NCI-H2196 treated with DMSO at 0.1 percent for 48 hours (cell line): ENCODE results near the gene ISY1.
A peak's percentile ranks its signal among the peaks of the same experiment; 100 is the strongest.
"Not testable (repeated sequence)": the region's sequence is repeated elsewhere in the genome, so short reads cannot be mapped to it uniquely, and the experiment has no call there.

Source experiments
- DNase-seq: peaks from one replicate; lab custom pipeline; 2025; ENCODE audit not compliant: unreplicated experiment; lab: John Stamatoyannopoulos, UW

The ISY1 gene

GRCh38 chr3:129121016-129121791, 39.7 kb downstream of the ISY1 start:
- no peak for DNase-seq

GRCh38 chr3:129120254-129121004, 40.4 kb downstream of the ISY1 start:
- peak; percentile 23 for DNase-seq

- DNase-seq: no peak
These were observed 41.3 kb downstream of the ISY1 start for GRCh38 chr3:129119365-129120100.

GRCh38 chr3:129118745-129119144, 42.1 kb downstream of the ISY1 start:
- DNase-seq: no peak

GRCh38 chr3:129117134-129117533, 43.7 kb downstream of the ISY1 start:
- no peak for DNase-seq

DNA sequence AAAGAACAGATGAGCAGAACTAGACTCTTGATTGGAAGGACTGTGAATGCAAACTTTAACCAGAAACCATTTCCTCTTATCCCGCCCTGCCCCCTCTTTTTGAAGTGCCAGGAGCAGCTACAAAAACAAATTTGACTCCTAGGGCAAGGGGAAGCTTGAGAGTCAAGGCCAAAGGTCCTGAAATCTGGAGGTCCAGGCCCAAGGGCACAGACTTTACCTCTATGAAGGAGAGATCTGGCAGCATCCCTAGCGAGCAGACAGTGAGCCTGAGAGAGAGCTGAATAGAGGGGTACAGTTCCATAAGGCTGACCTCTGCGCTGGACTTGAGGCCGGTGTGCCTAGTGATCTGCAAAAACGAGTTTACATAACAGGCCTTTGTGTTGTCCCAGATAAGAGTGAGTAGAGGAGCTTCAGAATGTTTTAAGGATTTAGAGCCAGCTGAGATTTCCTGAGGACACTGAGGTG, 44.3 kb downstream of the ISY1 start:
- no peak for DNase-seq

DNA sequence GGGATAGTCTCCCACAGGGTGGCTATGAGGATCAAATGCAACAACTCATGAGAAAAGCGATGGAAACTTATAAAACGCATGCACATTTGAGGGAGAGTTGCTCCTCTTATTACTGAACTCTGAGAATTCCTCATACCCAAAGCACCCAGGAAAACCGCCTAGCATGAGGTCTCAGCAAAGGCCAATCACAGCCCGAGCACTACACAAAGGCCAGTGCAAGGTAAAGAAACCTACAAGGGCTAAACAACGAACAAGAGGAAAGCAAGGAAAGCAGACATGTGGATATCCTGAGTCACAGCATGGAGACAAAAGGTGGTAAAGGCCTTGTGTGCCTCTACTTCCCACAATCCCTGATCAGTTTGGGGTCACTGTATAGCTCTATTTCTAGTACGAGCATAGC, 46.4 kb downstream of the ISY1 start:
- DNase-seq: no peak

DNA sequence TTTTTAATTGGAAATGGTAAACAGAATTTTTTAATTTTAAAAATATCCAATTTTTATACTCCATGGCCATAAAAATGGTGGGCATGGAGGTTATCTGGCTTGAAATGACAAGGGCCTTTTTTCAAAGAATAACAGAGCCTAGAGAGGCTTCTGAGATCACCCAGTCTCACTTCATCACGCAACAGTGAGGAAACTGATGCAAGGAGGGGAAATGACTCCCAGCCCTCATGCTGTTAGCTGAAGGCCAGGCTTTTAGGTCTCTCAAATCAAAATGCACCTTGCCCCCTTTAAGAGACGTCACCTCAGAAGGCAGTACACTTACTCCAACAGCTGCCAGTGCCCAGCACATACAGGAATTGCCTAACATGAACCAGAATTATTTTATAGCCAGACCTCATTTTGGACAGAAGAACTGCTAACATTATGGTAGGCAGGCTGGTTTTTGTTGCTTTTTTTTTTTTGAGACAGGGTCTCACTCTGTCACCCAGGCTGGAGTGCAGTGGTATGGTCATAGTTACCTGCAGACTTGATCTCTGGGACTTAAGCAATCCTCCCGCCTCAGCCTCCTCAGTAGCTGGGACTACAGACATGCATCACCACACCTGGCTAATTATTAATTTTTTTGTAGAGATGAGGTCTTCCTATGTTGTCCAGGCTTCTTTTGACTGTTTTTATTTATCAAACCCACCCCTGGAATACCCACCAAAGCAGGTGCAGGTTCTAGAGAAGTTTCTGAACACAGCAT, 48.4 kb downstream of the ISY1 start:
- no peak for DNase-seq

- not testable (repeated sequence) for DNase-seq
These were observed 49.6 kb downstream of the ISY1 start for GRCh38 chr3:129111076-129111780.

GRCh38 chr3:129107793-129108192, 53.1 kb downstream of the ISY1 start:
- no peak for DNase-seq

GRCh38 chr3:129106866-129107565, 53.8 kb downstream of the ISY1 start:
- no peak for DNase-seq

DNA sequence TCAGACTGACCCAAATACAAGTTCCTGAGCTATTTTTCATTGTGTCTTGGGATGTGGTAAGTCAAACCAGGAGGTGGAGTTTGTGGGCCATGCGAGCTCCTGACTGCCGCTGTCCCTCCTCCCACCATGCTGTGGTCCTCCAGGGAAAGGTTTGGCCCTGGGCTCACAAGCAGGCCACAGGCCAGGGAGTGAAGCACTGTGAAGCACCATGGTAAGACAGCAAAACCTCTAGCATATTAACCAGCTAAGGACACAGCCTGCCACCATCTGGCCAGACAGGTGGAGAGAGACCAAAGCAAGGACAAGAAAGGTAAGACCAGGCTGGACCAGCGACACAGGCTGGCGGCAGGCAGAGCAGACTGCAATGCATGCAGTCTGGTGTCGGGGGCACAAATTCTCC, 54.5 kb downstream of the ISY1 start:
- DNase-seq: peak; percentile 22

- DNase-seq: no peak
These were observed 55.0 kb downstream of the ISY1 start for GRCh38 chr3:129105862-129106261.

DNA sequence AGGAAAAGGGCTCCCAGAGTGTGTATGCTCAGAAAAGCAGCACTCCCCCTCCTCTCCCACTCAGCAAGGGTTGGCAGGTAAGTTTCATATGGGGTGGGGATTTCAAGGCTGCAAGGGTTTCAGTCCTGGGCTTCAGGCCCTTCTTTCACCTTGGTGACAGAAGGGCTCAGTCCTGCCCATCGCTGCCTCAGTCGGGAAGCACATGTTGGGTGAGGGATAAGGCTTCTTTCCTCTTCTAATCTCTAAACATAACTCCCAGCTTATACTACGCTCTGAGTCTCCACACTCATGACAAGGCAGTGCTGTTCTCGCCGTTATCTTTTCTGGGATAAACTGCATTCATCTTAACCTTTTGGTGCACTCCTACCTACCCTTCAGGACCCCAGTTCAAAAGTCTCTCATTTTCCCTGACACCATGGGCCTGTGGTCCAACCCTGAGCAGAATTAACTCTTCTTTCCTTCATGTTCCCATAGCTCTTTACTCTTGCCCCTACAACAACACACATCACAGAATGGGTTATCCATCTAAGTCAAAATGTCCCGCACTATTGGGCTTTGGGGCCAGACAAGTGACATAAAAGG, 56.3 kb downstream of the ISY1 start:
- DNase-seq: no peak

DNA sequence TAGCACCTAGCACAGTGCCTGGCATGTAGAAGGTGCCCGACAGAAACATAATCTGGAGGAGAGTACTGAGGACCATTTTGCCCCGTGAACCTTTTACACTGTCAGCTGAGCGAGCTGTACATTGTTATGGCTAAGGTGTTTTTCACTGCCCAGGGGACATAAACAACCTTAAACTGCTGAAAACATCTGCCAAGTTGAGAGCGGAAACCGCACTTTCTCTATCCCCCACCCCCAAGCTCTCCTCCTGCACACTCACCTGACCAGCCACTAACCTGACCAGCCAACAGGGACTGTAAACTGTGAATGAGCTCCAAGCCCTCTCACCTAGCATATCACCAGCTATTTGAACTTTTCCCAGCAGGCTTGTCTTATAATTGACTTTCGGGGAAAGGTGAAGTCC, 56.8 kb downstream of the ISY1 start:
- no peak for DNase-seq

DNA sequence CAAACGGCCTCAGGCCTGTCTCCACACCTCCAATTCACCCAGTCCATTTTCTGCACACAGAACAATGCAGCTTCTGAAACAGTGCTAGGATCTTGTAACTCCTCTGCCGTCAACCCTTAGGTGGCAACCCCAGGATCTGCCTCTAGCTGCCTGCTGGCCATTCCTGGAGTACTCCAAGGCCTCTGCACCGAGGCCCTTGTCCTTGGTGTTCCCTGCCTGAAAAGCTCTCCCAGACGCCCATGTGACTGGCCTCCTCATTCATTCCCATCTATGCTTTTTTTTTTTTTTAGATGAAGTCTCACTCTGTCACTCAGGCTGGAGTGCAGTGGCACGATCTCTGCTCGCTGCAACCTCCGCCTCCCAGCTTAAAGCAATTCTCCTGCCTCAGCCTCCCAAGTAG, 57.6 kb downstream of the ISY1 start:
- no peak for DNase-seq

DNA sequence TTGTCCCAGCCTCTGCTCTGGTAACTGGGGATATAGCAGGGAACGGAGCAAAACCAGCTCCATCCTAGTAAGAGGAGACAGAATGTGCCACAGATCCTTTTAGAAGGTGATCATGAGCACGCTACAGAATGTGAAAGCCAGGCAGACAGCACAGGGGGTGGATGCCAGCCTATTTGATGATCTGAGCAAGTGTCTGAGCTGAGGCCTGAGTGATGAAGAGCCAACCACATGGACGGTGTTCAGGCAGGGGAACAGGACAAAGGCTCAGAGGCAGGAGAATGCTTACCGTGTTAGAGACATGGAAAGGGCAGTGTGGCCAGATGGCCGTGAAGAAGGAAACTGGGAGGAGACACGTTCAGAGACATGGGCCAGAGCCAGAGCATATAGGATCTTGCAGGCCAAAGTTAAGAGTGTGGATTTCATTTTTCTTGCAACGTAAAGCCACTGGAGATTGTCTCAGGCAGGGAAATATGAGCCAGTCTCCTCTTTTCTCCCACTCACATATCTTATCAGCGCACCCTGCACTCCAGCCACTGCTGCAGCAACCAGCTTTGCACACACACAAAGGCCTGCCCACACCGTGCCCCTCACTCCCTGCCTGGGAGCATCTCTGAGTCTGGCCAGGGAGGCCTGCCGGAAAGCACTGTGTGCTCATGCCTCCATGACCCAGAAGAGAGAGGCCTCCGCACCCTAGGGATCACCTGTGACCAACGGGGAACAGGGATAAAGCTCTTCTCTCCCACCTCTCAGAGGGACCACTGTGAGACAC, 59.3 kb downstream of the ISY1 start:
- no peak for DNase-seq

GRCh38 chr3:129100274-129100673, 60.6 kb downstream of the ISY1 start:
- no peak for DNase-seq

DNA sequence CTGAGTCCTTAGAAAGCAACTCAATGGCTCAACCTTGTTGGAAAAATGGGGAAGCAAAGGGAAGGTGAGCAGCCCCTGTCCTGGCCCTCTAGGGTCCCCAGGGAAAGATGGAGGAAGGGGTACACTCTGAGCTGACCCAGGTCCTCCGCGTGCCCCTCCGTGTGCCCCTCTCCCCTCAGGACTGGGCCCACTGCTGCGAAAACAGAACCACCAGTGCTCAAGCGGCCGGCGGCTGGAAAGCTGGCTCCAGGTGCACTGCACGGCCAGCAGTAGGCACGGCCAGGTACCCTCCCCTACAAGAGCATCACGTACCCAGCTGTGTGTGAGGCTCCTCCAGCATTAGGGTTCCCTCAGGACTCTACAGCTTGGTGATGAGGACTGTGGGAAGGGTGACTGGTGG, 65.6 kb downstream of the ISY1 start:
- DNase-seq: no peak
